Suprapubic skin (tissue), 4 donors: ENCODE results near the gene KLK1. TPM values are rescaled to one million over a fixed set of nuclear protein-coding genes. Genes with fewer than 3 reads are reported as not detected.

Source experiments
- DNase-seq, 2 donors: peaks; one replicate each; pipeline ENCODE4 v3.0.0-alpha.2; 2019; ENCODE audit warnings: low spot score in 2 of 2
- H3K27ac ChIP-seq: fragments of 200-600 bp; sonication (generic); one replicate; pipeline ENCODE4 v1.5.1; 2019
- H3K27me3 ChIP-seq: fragments of 200-600 bp; sonication (generic); one replicate; pipeline ENCODE4 v1.5.1; 2019
- H3K36me3 ChIP-seq: fragments of 200-600 bp; sonication (generic); one replicate; pipeline ENCODE4 v1.5.1; 2019
- H3K4me1 ChIP-seq: fragments of 200-600 bp; sonication (generic); one replicate; pipeline ENCODE4 v1.5.1; 2019
- H3K4me3 ChIP-seq: fragments of 200-600 bp; sonication (generic); one replicate; pipeline ENCODE4 v1.5.1; 2019; ENCODE audit warnings: mild to moderate bottlenecking
- H3K9me3 ChIP-seq: fragments of 200-600 bp; sonication (generic); one replicate; pipeline ENCODE4 v1.5.1; 2019
- CTCF ChIP-seq, 2 donors: fragments of 200-600 bp in 1 of 2; fragments of 450-650 bp in 1 of 2; sonication (generic) in 1 of 2; IDR thresholded peaks; one replicate each; pipeline ENCODE4 v1.5.1; 2016 to 2019; ENCODE audit warnings: antibody characterized with exemption in 2 of 2, mild to moderate bottlenecking in 1 of 2, moderate library complexity in 1 of 2
- EP300 ChIP-seq: sonication (generic); formaldehyde crosslinking; IDR thresholded peaks from one replicate; pipeline ENCODE4 v1.6.1; 2017; ENCODE audit warnings: antibody characterized with exemption
- POLR2A ChIP-seq, 2 donors: fragments of 450-650 bp; IDR thresholded peaks; one replicate each; pipeline ENCODE4 v1.6.1; 2017; ENCODE audit warnings: antibody characterized with exemption in 2 of 2, mild to moderate bottlenecking in 2 of 2, moderate library complexity in 2 of 2
- POLR2AphosphoS5 ChIP-seq, 3 donors: sonication (generic); formaldehyde crosslinking; IDR thresholded peaks; one replicate each; pipeline ENCODE4 v1.6.1; 2017; ENCODE audit warnings: antibody characterized with exemption in 3 of 3
- WGBS: methylation state at CpG from one replicate; pipeline ENCODE4 v1.1.5; 2018; 5-methylcytosine and 5-hydroxymethylcytosine counted together
- total RNA-seq, 4 donors: library from RNA; depleted of rRNA; stranded (reverse); fragments of >200 nt; gene quantifications; one replicate each; pipeline ENCODE4 v1.1.0, GENCODE V29; 2016

The KLK1 gene
- total RNA-seq, 4 donors from 2014 or later, result 34.3 to 58.3 (median 40.5) TPM

- peak overlapping the region; percentile 26 for H3K4me3 ChIP-seq
- H3K36me3 ChIP-seq, result no peaks in the 10 kb centered on the region
- H3K9me3 ChIP-seq, result no peaks in the 10 kb centered on the region
- DNase-seq, result no peak
- TF ChIP-seq POLR2A (IDR thresholded peaks at IDR 0.05), result no peak
- no peak for TF ChIP-seq EP300
- TF ChIP-seq CTCF (IDR thresholded peaks at IDR 0.05), result no peak
- no peak for TF ChIP-seq POLR2AphosphoS5 (IDR thresholded peaks at IDR 0.05)
- peaks cover 70% of the 10 kb centered on the region for H3K27me3 ChIP-seq
- peak overlapping the region; percentile 39 for H3K27ac ChIP-seq
- peaks cover 44% of the 10 kb centered on the region for H3K4me1 ChIP-seq
- 4% methylated on average over 21 of the region's 21 CpGs for WGBS
Measured at GRCh38 chr19:50820549-50821247, 2.9 kb downstream of the KLK1 start.

- 13% methylated on average over 13 of the region's 15 CpGs for WGBS
- H3K4me3 ChIP-seq, result peak overlapping the region; percentile 26
- DNase-seq, result no peak
Measured at GRCh38 chr19:50820086-50820485, 3.5 kb downstream of the KLK1 start.

GRCh38 chr19:50819636-50820035 lies 4.0 kb downstream of the KLK1 start:
- H3K9me3 ChIP-seq, result no peaks in the 10 kb centered on the region
- H3K36me3 ChIP-seq, result no peaks in the 10 kb centered on the region
- H3K4me1 ChIP-seq, result peaks cover 44% of the 10 kb centered on the region
- WGBS, result 43% methylated on average over 4 of the region's 8 CpGs
- no peak for DNase-seq
- TF ChIP-seq POLR2AphosphoS5 (IDR thresholded peaks at IDR 0.05) (no peak), POLR2A (IDR thresholded peaks at IDR 0.05) (no peak), EP300 (no peak), CTCF (IDR thresholded peaks at IDR 0.05) (no peak)
- H3K4me3 ChIP-seq, result no peak overlapping the region
- peaks cover 77% of the 10 kb centered on the region for H3K27me3 ChIP-seq
- no peak overlapping the region for H3K27ac ChIP-seq

More at GRCh38 chr19:50820086-50820485, 3.5 kb downstream of the KLK1 start:
- TF ChIP-seq POLR2A (IDR thresholded peaks at IDR 0.05) (no peak), EP300 (no peak), CTCF (IDR thresholded peaks at IDR 0.05) (no peak), POLR2AphosphoS5 (IDR thresholded peaks at IDR 0.05) (no peak)
- no peaks in the 10 kb centered on the region for H3K9me3 ChIP-seq
- H3K27ac ChIP-seq, result peak overlapping the region; percentile 39
- H3K36me3 ChIP-seq, result no peaks in the 10 kb centered on the region
- H3K4me1 ChIP-seq, result peaks cover 44% of the 10 kb centered on the region
- peaks cover 76% of the 10 kb centered on the region for H3K27me3 ChIP-seq

GRCh38 chr19:50818859-50819472 lies 4.6 kb downstream of the KLK1 start:
- peaks cover 76% of the 10 kb centered on the region for H3K27me3 ChIP-seq
- DNase-seq, result no peak

GRCh38 chr19:50817941-50818858 lies 5.4 kb downstream of the KLK1 start:
- WGBS, result 20% methylated on average over 13 of the region's 52 CpGs
- Histone ChIP-seq H3K9me3 (no peaks in the 10 kb centered on the region), H3K27ac (no peak overlapping the region), H3K4me3 (peak overlapping the region; percentile 20), H3K27me3 (peaks cover 69% of the 10 kb centered on the region), H3K4me1 (peaks cover 36% of the 10 kb centered on the region), H3K36me3 (no peaks in the 10 kb centered on the region)
- DNase-seq, result no peak
- TF ChIP-seq EP300, result no peak
- TF ChIP-seq POLR2A (IDR thresholded peaks at IDR 0.05), result no peak
- TF ChIP-seq POLR2AphosphoS5 (IDR thresholded peaks at IDR 0.05), result no peak

More at GRCh38 chr19:50818859-50819472, 4.6 kb downstream of the KLK1 start:
- TF ChIP-seq POLR2A (IDR thresholded peaks at IDR 0.05) (no peak), POLR2AphosphoS5 (IDR thresholded peaks at IDR 0.05) (no peak)
- WGBS, result 71% methylated on average over 8 of the region's 12 CpGs
- no peak overlapping the region for H3K27ac ChIP-seq
- no peaks in the 10 kb centered on the region for H3K36me3 ChIP-seq
- peaks cover 44% of the 10 kb centered on the region for H3K4me1 ChIP-seq
- no peak overlapping the region for H3K4me3 ChIP-seq
- H3K9me3 ChIP-seq, result no peaks in the 10 kb centered on the region
